IPS-20b (cell line): ENCODE measurements around the gene CCL4.
"Not testable (repeated sequence)": the region's sequence is repeated elsewhere in the genome, so short reads cannot be mapped to it uniquely, and the experiment has no call there.

Experiments used
- H3K27ac ChIP-seq: one replicate; pipeline ENCODE4 v1.5.1; 2013; ENCODE audit warnings: low read length
- H3K27me3 ChIP-seq: 2 replicates; pipeline ENCODE4 v1.6.1; 2013; ENCODE audit warnings: mild to moderate bottlenecking, low read length, inconsistent platforms; ENCODE audit not compliant: insufficient read depth
- H3K36me3 ChIP-seq: 2 replicates; pipeline ENCODE4 v1.6.1; 2013; ENCODE audit warnings: low read depth, mild to moderate bottlenecking, inconsistent platforms, low read length, moderate library complexity; ENCODE audit not compliant: insufficient read depth
- H3K4me1 ChIP-seq: 2 replicates; pipeline ENCODE4 v1.6.1; 2013; ENCODE audit warnings: mild to moderate bottlenecking, control low read depth, inconsistent platforms, low read length, moderate library complexity; ENCODE audit not compliant: insufficient read depth
- H3K4me3 ChIP-seq: 2 replicates; pipeline ENCODE4 v1.5.1; 2013; ENCODE audit warnings: mild to moderate bottlenecking, low read length, inconsistent platforms
- H3K9ac ChIP-seq: 2 replicates; pipeline ENCODE4 v1.6.1; 2013; ENCODE audit warnings: low read depth, mild to moderate bottlenecking, inconsistent platforms, low read length, moderate library complexity
- H3K9me3 ChIP-seq: 2 replicates; pipeline ENCODE4 v1.6.1; 2013; ENCODE audit warnings: mild to moderate bottlenecking, low read depth, low read length, inconsistent platforms; ENCODE audit not compliant: insufficient read depth

CCL4 gene

GRCh38 chr17:36072431-36073121, 31.1 kb upstream of the CCL4 start:
- H3K4me1 ChIP-seq, result no peaks in the 10 kb centered on the region
- H3K27ac ChIP-seq, result no peak overlapping the region
- H3K9me3 ChIP-seq, result no peaks in the 10 kb centered on the region
- no peaks in the 10 kb centered on the region for H3K27me3 ChIP-seq
- H3K9ac ChIP-seq, result no peak overlapping the region
- no peaks in the 10 kb centered on the region for H3K36me3 ChIP-seq
- H3K4me3 ChIP-seq, result no peak overlapping the region

GRCh38 chr17:36074365-36074764, 29.3 kb upstream of the CCL4 start:
- Histone ChIP-seq H3K36me3 (no peaks in the 10 kb centered on the region), H3K9me3 (no peaks in the 10 kb centered on the region), H3K4me1 (no peaks in the 10 kb centered on the region), H3K4me3 (no peak overlapping the region), H3K9ac (no peak overlapping the region), H3K27me3 (no peaks in the 10 kb centered on the region), H3K27ac (no peak overlapping the region)

GRCh38 chr17:36081681-36082471, 21.8 kb upstream of the CCL4 start:
- H3K4me1 ChIP-seq, H3K4me3 ChIP-seq: not testable (repeated sequence)

GRCh38 chr17:36082482-36083120, 21.0 kb upstream of the CCL4 start:
- not testable (repeated sequence) for H3K27me3 ChIP-seq, H3K4me1 ChIP-seq, H3K36me3 ChIP-seq, H3K9ac ChIP-seq, H3K27ac ChIP-seq, H3K4me3 ChIP-seq, H3K9me3 ChIP-seq

More at GRCh38 chr17:36081681-36082471, 21.8 kb upstream of the CCL4 start:
- not testable (repeated sequence) for H3K9ac ChIP-seq, H3K9me3 ChIP-seq, H3K36me3 ChIP-seq, H3K27me3 ChIP-seq, H3K27ac ChIP-seq

GRCh38 chr17:36083691-36084090, 19.9 kb upstream of the CCL4 start:
- not testable (repeated sequence) for H3K36me3 ChIP-seq, H3K9ac ChIP-seq, H3K4me1 ChIP-seq, H3K27ac ChIP-seq, H3K27me3 ChIP-seq, H3K4me3 ChIP-seq, H3K9me3 ChIP-seq

- Histone ChIP-seq H3K36me3 (no peaks in the 10 kb centered on the region), H3K4me1 (0 out of 2 replicates have a peak, but pooled peaks cover 6% of the 10 kb centered on the region), H3K27me3 (no peaks in the 10 kb centered on the region), H3K27ac (no peak overlapping the region), H3K4me3 (no peak overlapping the region), H3K9ac (no peak overlapping the region), H3K9me3 (no peaks in the 10 kb centered on the region)
Measured at GRCh38 chr17:36085765-36086164, 17.9 kb upstream of the CCL4 start.

GRCh38 chr17:36086791-36087190, 16.8 kb upstream of the CCL4 start:
- Histone ChIP-seq H3K4me3 (no peak overlapping the region), H3K9ac (no peak overlapping the region)

GRCh38 chr17:36087471-36087870, 16.2 kb upstream of the CCL4 start:
- H3K9me3 ChIP-seq, H3K27me3 ChIP-seq, H3K9ac ChIP-seq, H3K27ac ChIP-seq, H3K4me1 ChIP-seq, H3K36me3 ChIP-seq, H3K4me3 ChIP-seq: not testable (repeated sequence)

More at GRCh38 chr17:36086791-36087190, 16.8 kb upstream of the CCL4 start:
- Histone ChIP-seq H3K9me3 (no peaks in the 10 kb centered on the region), H3K27me3 (no peaks in the 10 kb centered on the region), H3K4me1 (0 out of 2 replicates have a peak, but pooled peaks cover 6% of the 10 kb centered on the region), H3K27ac (no peak overlapping the region), H3K36me3 (no peaks in the 10 kb centered on the region)

- not testable (repeated sequence) for H3K27me3 ChIP-seq, H3K9ac ChIP-seq, H3K4me3 ChIP-seq, H3K9me3 ChIP-seq, H3K4me1 ChIP-seq, H3K27ac ChIP-seq, H3K36me3 ChIP-seq
Measured at GRCh38 chr17:36087897-36088572, 15.6 kb upstream of the CCL4 start.

- H3K27ac ChIP-seq, result no peak overlapping the region
- H3K4me1 ChIP-seq, result 0 out of 2 replicates have a peak, but pooled peaks cover 6% of the 10 kb centered on the region
- no peaks in the 10 kb centered on the region for H3K36me3 ChIP-seq
- no peak overlapping the region for H3K9ac ChIP-seq
- H3K27me3 ChIP-seq, result no peaks in the 10 kb centered on the region
- H3K9me3 ChIP-seq, result no peaks in the 10 kb centered on the region
- no peak overlapping the region for H3K4me3 ChIP-seq
Measured at GRCh38 chr17:36088670-36089338, 14.8 kb upstream of the CCL4 start.

GRCh38 chr17:36089339-36089865, 14.2 kb upstream of the CCL4 start:
- no peaks in the 10 kb centered on the region for H3K27me3 ChIP-seq
- H3K27ac ChIP-seq, result no peak overlapping the region
- no peaks in the 10 kb centered on the region for H3K36me3 ChIP-seq
- 0 out of 2 replicates have a peak, but pooled peaks cover 6% of the 10 kb centered on the region for H3K4me1 ChIP-seq
- no peak overlapping the region for H3K9ac ChIP-seq
- no peak overlapping the region for H3K4me3 ChIP-seq
- H3K9me3 ChIP-seq, result no peaks in the 10 kb centered on the region
